ENCODE measurements around the gene TFPI2.
"Not testable (repeated sequence)": the region's sequence is repeated elsewhere in the genome, so short reads cannot be mapped to it uniquely, and the experiment has no call there.

TFPI2 gene, protein sequence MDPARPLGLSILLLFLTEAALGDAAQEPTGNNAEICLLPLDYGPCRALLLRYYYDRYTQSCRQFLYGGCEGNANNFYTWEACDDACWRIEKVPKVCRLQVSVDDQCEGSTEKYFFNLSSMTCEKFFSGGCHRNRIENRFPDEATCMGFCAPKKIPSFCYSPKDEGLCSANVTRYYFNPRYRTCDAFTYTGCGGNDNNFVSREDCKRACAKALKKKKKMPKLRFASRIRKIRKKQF

DNA sequence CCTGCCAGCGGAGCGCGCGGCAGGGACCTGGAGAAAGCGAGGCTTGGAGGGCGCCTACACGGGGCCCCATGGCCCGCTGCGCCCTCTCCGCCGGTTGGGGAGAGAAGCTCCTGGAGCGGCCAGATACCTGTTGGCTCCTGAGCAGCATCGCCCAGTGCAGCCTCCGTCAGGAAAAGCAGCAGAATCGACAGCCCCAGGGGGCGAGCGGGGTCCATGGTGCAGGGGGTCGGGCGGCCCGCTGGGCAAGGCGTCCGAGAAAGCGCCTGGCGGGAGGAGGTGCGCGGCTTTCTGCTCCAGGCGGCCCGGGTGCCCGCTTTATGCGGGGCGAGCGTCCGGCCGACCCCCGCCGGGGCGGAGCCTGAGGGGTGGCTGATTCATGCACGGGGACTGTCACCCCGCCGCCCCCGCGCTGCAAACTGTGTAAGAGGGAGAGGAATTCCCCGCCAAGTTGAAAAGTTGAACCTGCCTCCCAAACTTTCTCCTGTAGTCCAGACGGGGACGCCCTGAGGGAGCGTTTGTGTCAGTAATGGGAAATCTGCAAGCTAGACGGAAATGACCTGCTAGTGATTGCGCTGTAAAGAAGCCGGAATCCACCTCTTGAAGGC lies at the start of gene TFPI2:
Gene TFPI2 (minus strand): TSS at position 290 of the 605 bp plus-strand sequence. CDS start 75 bp downstream, at position 215.
- no peak for DNase-seq (ENCODE audit: low read depth in 2 of 2)

- no peak for DNase-seq (ENCODE audit: low read depth in 2 of 2)
Measured at GRCh38 chr7:93938293-93938692, 47.7 kb upstream of the TFPI2 start.

DNA sequence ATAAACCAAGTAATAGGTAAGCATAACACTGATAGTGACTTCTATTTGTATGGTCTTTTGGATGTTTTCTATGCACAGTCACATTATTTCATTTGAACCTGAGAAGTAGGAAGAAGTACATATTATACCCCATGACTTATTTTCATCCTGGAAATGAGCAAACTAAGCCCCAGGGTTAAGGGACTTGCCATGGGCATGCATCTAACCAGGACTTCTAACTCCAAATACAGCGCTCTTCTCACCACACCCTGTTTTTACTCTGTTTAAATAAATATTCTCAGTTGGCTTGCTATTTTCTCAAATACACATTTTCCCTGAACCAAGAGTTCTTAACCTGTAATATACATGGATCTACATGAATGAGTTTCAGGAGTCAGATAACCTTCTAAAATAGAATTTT lies 47.3 kb upstream of the TFPI2 start:
- no peak for DNase-seq (ENCODE audit: low read depth in 2 of 2)

- no peak for DNase-seq (ENCODE audit: low read depth in 2 of 2)
Measured at GRCh38 chr7:93935102-93935501, 44.5 kb upstream of the TFPI2 start.

- no peak for DNase-seq (ENCODE audit: low read depth in 2 of 2)
Measured at GRCh38 chr7:93933156-93933555, 42.6 kb upstream of the TFPI2 start.

- DNase-seq (ENCODE audit: low read depth in 2 of 2): no peak
Measured at GRCh38 chr7:93931655-93932054, 41.1 kb upstream of the TFPI2 start.

GRCh38 chr7:93927585-93927984 lies 37.0 kb upstream of the TFPI2 start:
- DNase-seq (ENCODE audit: low read depth in 2 of 2): no peak

DNA sequence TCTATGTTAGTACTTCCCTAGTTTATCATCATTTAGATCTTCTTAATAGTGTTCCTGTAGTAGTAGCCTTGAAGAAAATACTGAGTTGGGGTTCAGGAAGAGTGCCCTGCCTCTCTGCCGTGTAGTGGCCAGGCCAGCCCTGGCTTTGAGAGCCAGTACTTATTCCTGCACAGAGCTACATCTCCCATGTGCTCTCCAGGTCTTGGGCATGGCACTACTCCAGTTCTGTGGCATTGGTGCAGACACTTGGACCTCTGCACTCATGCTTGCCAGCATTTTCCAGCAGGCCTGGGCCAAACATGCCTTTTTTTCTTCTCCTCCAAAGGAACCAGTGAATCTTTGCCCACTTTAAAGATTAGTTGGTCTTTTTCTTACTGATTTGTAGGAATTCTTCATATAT lies 36.2 kb upstream of the TFPI2 start:
- DNase-seq (ENCODE audit: low read depth in 2 of 2): no peak

- DNase-seq (ENCODE audit: low read depth in 2 of 2): no peak
Measured at GRCh38 chr7:93923942-93924341, 33.4 kb upstream of the TFPI2 start.

DNA sequence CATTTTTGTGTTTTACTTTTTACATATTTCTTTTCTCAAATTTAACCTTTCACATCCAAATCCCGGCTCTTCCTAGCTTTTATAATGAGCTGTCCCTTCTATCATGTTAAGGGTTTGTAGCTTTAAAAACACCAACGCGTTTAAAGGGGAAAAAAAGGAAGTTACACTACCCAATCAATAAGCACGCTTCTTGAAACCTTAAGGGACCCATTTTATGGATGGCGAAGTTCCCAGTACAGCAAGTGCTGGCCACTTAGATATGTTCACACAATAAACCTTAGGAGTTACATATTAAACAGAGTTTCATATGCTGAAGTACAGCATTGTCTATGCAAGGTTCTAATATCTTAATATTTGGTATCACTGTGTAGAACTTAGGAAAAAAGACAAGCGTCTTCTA lies 32.7 kb upstream of the TFPI2 start:
- DNase-seq (ENCODE audit: low read depth in 2 of 2): no peak

DNA sequence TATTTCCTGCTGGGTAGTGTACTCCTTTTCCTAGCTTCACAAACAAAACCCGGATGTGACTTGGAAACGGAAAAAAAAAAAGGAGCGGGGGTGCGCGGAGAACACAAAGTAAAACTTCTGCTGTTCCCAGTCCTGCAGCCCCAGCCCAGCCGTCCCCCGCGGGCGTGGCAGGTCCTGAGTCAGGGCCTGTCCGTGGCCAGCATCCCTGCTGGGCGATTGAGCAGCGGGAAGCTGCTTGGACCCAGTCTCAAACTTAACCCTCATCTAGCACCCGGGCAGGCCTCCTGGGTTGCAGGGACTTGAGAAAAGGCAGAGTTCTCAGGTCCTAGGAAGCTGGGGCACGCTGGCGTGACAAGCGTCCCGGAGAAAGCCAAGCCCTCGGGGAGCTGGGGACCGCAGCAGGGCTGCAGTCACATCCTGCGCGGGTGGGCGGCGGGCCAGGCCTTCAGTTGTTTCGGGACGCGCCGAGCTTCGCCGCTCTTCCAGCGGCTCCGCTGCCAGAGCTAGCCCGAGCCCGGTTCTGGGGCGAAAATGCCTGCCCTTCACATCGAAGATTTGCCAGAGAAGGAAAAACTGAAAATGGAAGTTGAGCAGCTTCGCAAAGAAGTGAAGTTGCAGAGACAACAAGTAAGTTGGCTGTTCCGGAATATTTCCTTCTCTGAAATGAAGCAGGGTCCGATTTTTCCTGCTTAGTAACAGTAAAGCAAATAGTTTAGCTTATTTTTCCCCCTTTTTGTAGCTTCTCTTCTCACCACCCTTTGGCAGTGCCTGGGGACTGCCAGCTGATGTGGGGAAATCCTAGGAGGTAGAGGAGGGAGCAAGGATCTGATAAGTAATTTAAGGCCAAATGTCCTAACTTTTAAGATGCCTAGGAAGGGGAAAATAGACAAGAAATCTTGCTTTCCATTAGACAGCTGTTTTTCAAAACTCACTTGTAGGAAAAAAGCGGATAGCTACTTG lies 31.3 kb upstream of the TFPI2 start, which contains the start of gene GNG11:
Gene GNG11 (plus strand): TSS at position 129 of the 960 bp plus-strand sequence. CDS start 403 bp downstream, at position 532.
- no peak for DNase-seq (ENCODE audit: low read depth in 2 of 2)

DNA sequence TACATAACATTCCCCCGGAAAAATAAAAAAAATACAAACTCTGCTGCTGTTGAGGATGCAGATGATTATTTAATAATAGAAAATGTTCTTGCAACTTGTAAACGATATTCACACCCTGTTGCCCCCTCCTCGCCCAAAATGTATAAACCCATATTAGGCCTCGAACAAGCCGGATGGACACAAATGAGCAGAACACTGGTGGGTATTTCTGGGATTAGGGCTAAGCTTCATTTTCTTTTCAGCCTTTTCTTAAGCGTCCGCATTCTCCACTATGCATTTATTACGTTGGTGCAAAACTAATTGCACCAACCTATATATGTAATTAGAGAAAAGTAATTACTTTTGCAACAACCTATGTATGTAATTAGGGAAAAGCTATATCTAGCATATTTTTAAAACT lies 30.6 kb upstream of the TFPI2 start:
- DNase-seq (ENCODE audit: low read depth in 2 of 2): no peak

DNA sequence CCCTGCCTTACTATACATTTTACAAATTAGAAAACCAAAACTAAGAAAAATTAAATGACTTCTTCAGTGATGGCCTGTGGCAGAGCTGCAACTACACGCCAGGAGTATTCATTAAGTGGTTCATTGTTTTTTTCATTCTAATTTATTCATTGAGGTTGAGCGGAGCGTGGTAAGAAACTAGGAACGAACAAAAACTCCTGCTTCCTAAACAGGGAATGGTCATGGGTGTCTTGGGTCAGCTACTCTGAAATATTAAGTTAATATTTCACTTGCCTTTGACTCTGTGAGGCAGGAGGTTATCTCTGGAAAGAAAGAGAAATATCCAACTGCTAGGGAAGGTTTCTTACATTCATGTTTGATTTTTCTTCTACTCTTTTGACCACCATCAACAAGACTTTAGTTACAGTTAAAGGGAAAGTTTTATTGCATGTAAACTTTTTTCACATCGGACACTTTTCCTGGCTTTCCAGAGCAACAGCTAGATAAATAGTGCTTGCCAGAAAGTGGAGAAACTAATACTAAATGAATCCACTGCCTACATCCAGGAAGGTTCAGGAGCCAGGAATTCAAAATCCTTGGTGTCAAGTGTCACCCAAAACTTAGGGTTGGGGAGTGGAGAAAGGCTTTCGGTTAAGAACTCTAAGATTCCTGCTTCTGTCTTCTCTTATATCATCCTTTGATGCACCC lies 30.1 kb upstream of the TFPI2 start:
- DNase-seq (ENCODE audit: low read depth in 2 of 2): no peak

GRCh38 chr7:93916315-93916714 lies 25.8 kb upstream of the TFPI2 start:
- DNase-seq (ENCODE audit: low read depth in 2 of 2): not testable (repeated sequence)

GRCh38 chr7:93915888-93916287 lies 25.3 kb upstream of the TFPI2 start:
- not testable (repeated sequence) for DNase-seq (ENCODE audit: low read depth in 2 of 2)

GRCh38 chr7:93915206-93915842 lies 24.8 kb upstream of the TFPI2 start:
- not testable (repeated sequence) for DNase-seq (ENCODE audit: low read depth in 2 of 2)

- peak; percentile 66 to 72 for DNase-seq (ENCODE audit: low read depth in 2 of 2)
Measured at GRCh38 chr7:93914581-93915066, 24.1 kb upstream of the TFPI2 start.

- no peak for DNase-seq (ENCODE audit: low read depth in 2 of 2)
Measured at GRCh38 chr7:93913197-93913596, 22.6 kb upstream of the TFPI2 start.

GRCh38 chr7:93911661-93912060 lies 21.1 kb upstream of the TFPI2 start:
- DNase-seq (ENCODE audit: low read depth in 2 of 2): not testable (repeated sequence)

GRCh38 chr7:93911242-93911641 lies 20.7 kb upstream of the TFPI2 start:
- not testable (repeated sequence) for DNase-seq (ENCODE audit: low read depth in 2 of 2)
